ENCODE measurements around the gene RALGAPA2.

RALGAPA2 gene

GRCh38 chr20:20536240-20536933 is 176.1 kb downstream of the RALGAPA2 start:
- DNase-seq (ENCODE audit: low read depth, low spot score): no peak

- DNase-seq (ENCODE audit: low read depth, low spot score): no peak
These were observed 177.4 kb downstream of the RALGAPA2 start for GRCh38 chr20:20535051-20535450.

GRCh38 chr20:20531283-20531682 is 181.2 kb downstream of the RALGAPA2 start:
- no peak for DNase-seq (ENCODE audit: low read depth, low spot score)

- DNase-seq (ENCODE audit: low read depth, low spot score): no peak
These were observed 181.9 kb downstream of the RALGAPA2 start for GRCh38 chr20:20530428-20531151.

- no peak for DNase-seq (ENCODE audit: low read depth, low spot score)
These were observed 182.8 kb downstream of the RALGAPA2 start for GRCh38 chr20:20529597-20529996.

GRCh38 chr20:20528861-20529260 is 183.6 kb downstream of the RALGAPA2 start:
- DNase-seq (ENCODE audit: low read depth, low spot score): no peak

GRCh38 chr20:20527661-20528060 is 184.8 kb downstream of the RALGAPA2 start:
- no peak for DNase-seq (ENCODE audit: low read depth, low spot score)

GRCh38 chr20:20525756-20526155 is 186.7 kb downstream of the RALGAPA2 start:
- no peak for DNase-seq (ENCODE audit: low read depth, low spot score)

GRCh38 chr20:20525214-20525613 is 187.2 kb downstream of the RALGAPA2 start:
- no peak for DNase-seq (ENCODE audit: low read depth, low spot score)

GRCh38 chr20:20524756-20525155 is 187.7 kb downstream of the RALGAPA2 start:
- no peak for DNase-seq (ENCODE audit: low read depth, low spot score)

GRCh38 chr20:20521736-20522135 is 190.7 kb downstream of the RALGAPA2 start:
- DNase-seq (ENCODE audit: low read depth, low spot score): no peak

- no peak for DNase-seq (ENCODE audit: low read depth, low spot score)
These were observed 191.7 kb downstream of the RALGAPA2 start for GRCh38 chr20:20520776-20521175.

- DNase-seq (ENCODE audit: low read depth, low spot score): no peak
These were observed 193.2 kb downstream of the RALGAPA2 start for GRCh38 chr20:20519269-20519668.

GRCh38 chr20:20518263-20518662 is 194.2 kb downstream of the RALGAPA2 start:
- no peak for DNase-seq (ENCODE audit: low read depth, low spot score)

GRCh38 chr20:20517296-20517695 is 195.1 kb downstream of the RALGAPA2 start:
- DNase-seq (ENCODE audit: low read depth, low spot score): no peak

- no peak for DNase-seq (ENCODE audit: low read depth, low spot score)
These were observed 198.7 kb downstream of the RALGAPA2 start for GRCh38 chr20:20513720-20514119.

GRCh38 chr20:20505554-20505953 is 206.9 kb downstream of the RALGAPA2 start:
- no peak for DNase-seq (ENCODE audit: low read depth, low spot score)

- DNase-seq (ENCODE audit: low read depth, low spot score): no peak
These were observed 208.5 kb downstream of the RALGAPA2 start for GRCh38 chr20:20503777-20504530.

GRCh38 chr20:20501128-20501527 is 211.3 kb downstream of the RALGAPA2 start:
- no peak for DNase-seq (ENCODE audit: low read depth, low spot score)

- DNase-seq (ENCODE audit: low read depth, low spot score): no peak
These were observed 212.1 kb downstream of the RALGAPA2 start for GRCh38 chr20:20500312-20500711.

GRCh38 chr20:20499439-20499838 is 213.0 kb downstream of the RALGAPA2 start:
- DNase-seq (ENCODE audit: low read depth, low spot score): no peak

GRCh38 chr20:20498076-20498861 is 214.2 kb downstream of the RALGAPA2 start:
- no peak for DNase-seq (ENCODE audit: low read depth, low spot score)

Data from smooth muscle cell of the brain vasculature (primary cell).